ENCODE data around the gene BUD23.
A peak's percentile ranks its signal among the peaks of the same experiment; 100 is the strongest.
"Not testable (repeated sequence)": the region's sequence is repeated elsewhere in the genome, so short reads cannot be mapped to it uniquely, and the experiment has no call there.

BUD23 gene

DNA sequence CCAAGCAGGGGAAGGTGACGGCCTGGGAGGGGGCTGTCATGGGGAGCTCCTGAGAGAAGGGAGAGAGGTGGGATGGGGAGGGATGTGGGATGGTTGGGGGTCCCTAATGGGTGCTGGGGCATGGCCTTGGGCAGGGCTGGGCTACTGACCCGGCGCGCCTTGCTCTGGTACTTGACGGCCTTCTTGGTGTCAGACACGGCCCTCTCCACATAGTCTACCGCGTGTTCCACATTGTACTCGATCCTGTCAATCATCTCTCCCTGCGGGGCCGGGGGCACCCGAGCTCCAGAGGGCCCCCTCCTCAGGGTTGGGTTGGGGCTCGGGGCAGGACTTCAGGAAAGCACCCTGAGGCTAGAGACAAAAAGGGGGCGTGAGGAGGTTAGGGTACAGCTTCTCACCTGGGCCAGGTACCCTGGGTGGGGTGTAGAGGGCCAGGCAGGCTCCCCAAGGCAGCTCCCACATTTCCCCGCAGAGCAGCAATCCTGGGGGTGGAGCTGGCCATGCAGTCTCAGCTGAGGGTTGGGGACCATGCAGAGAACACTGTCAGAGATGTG, 17.3 kb downstream of the BUD23 start:
- DNase-seq (ENCODE audit: low spot score) (no peak), FAIRE-seq (no peak)

DNA sequence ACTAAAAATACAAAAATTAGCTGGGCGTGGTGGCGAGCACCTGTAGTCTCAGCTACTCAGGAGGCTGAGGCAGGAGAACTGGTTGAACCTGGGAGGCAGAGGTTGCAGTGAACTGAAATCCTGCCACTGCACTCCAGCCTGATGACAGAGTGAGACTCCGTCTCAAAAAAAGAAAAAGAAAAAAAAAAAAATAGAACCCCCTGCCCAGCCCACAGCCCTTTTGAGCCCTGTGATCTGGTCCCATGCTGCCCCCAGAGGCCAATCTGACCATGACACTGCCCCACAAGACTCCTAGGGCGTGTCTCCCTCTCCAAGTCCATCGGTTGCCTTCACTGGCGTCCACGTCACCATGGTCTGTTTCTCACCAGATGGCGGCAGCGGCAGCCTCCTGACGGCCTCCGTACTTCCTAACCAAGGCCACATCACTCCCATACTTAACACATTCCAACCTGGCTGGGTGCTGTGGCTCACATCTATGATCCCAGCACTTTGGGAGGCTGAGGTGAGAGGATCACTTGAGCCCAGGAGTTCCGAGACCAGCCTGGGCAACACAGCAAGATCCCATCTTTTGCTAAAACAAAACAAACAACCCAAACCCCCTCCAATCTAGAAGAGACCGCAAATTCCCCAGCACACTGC, 18.1 kb downstream of the BUD23 start:
- peak; percentile 64 for DNase-seq (ENCODE audit: low spot score)
- no peak for FAIRE-seq

DNA sequence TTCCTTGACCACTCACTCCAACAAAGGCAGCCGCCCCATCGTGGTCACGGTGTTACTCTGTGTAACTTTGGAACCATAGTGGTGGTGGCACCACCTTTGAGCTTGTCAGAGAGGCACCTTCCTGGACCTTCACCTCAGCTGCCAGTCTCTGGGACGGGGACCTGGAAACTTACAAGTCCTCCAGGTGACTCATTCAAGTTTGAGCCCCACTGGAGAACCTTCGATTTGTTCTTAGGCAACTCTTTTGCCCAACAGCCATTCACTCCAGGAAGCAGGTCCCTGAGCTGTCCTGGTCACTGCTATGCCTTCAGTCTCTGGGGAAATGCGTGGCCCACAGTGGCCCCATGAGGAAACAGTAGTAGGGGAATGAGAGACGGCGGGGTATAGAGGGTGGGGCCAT, 18.8 kb downstream of the BUD23 start:
- no peak for DNase-seq (ENCODE audit: low spot score)
- FAIRE-seq: no peak

- FAIRE-seq (no peak), DNase-seq (ENCODE audit: low spot score) (no peak)
These were observed 19.3 kb downstream of the BUD23 start for GRCh38 chr7:73702665-73703064.

GRCh38 chr7:73703225-73703624, 19.8 kb downstream of the BUD23 start:
- FAIRE-seq: no peak
- no peak for DNase-seq (ENCODE audit: low spot score)

DNA sequence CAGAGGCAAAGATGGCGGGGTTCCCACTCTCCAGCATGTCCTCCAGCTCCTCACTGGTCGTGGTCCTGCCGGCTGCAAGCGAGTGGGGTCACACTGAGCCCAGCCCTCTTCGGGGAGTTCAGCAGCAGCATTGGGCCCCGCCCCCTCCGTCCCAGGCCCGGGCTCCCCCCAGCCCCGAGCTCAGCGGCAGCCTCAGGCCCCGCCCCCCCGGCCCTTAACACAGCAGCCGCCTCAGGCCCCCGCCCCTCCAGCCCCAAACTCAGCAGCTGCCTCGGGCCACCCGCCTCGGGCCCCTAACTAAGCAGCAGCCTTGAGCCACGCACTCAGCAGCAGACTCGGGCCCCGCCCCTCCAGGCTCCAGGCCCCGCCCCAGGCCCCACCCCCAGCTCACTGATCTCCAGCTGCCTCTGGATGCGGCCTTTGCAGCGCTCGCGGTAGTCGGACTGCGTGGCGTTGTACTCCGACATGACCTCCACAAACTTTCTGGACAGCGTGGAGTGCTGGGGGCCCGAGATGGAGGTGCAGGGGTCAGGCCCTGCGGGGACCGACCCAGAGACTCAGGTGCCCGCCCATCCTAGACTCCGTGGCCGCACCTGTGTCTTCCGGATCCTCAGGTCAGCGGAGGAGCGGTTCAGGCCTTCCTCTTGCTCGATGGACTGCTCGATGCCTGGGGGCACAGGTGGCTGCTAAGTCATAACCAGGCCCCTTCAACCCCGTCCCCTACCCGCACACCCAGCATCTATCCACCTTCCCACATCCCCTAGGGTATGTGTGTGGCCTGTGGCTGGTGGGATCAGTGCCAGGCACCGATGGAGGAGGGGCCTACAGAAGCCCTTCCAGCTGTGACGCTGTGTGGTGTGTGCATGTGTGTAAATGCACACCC, 20.6 kb downstream of the BUD23 start:
- DNase-seq (ENCODE audit: low spot score): no peak
- FAIRE-seq: no peak

- FAIRE-seq: no peak
- DNase-seq (ENCODE audit: low spot score): no peak
These were observed 21.5 kb downstream of the BUD23 start for GRCh38 chr7:73704640-73705550.

DNA sequence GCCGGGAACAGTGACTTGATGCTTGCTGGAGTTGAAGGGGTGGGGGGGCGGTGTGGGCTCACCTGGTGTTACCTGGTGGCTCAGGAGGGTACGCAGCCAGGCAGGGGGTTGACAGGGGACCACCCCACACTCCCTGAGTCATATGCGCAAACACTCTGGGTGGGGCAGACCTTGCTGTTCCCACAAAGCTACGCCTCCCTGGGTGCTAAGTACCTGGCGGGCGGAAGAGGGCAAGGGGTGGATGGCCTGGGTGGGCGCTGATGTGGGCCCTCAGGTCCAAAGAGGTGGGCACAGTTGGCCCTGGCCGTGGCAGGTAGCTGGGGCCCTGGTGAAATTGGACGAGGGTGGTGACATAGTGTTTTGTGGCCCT, 22.1 kb downstream of the BUD23 start:
- DNase-seq (ENCODE audit: low spot score): no peak
- no peak for FAIRE-seq

GRCh38 chr7:73706126-73707044, 23.0 kb downstream of the BUD23 start:
- DNase-seq (ENCODE audit: low spot score): no peak
- no peak for FAIRE-seq

DNA sequence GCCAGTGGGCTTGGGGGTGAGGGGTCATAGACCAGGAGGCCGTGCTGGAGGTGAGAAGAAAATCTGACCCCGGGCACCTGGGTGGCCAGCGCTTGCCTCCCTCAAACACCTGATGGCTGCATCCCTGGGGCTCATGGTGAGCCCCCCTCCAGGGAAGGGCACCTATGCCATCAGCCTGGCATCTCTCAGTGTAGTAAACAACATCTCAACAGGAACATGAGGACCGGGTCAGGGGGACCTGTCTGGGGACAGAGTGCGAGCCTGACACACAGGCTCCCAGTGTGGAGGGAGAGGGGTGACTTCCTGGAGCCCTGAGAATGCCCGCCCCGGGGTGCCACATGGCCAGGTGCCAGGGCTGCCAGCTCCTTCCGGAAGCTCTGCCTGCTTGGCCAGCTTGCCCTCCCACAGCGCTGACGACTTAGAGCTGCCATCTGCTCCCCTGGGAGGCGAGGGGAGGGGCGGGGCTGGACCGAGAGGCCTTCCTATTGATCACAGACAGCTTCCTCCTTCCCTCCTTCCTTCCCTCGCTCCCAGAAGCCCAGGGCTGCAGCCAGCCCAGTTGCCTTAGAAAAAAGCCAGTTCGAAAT, 23.7 kb downstream of the BUD23 start:
- no peak for DNase-seq (ENCODE audit: low spot score)
- no peak for FAIRE-seq

DNA sequence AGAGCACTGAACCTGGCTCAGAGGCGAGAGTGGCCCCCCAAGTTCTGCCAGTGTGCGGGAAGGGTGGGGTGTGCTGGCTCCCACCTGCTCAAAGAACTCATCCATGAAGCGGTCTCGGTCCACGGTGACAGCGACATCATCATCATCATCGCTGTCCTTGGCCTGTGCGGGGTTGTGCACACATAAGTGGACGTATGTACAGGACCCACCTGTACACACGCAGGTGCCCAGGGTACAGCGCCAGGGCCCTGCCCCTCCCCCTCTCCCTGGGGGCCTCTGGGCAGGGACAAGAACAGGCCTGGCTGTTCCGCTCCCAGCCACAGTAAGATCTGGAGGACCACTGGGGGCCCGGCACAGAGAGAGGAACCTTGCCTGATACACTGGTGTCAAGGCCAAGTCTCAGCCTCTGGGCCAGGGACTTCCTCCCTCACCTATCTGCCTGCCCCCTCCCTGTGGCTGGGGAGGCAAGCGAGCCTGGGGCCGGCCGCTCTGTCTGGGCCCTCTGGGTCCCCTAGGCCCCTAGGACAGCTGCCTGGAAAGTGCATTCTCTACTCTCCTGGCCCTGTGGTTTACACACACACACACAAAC, 25.7 kb downstream of the BUD23 start:
- no peak for DNase-seq (ENCODE audit: low spot score)
- no peak for FAIRE-seq

- FAIRE-seq (no peak), DNase-seq (ENCODE audit: low spot score) (no peak)
These were observed 29.4 kb downstream of the BUD23 start for GRCh38 chr7:73712773-73713172.

DNA sequence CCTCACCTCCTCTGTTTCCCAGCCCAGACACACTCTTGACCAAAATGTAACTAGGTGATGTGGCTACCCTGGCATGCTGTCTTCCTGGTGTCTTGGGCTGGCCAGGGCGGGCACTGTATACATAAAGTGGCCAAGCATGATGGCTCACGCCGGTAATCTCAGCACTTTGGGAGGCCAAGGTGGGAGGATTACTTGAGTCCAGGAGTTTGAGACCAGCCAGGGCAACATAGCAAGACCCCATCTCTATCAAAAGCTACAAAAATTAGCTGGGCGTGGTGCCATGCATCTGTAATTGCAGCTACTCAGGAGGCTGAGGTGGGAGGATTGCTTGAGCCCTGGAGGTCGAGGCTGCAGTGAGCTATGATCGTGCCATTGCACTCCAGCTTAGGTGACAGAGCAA, 29.9 kb downstream of the BUD23 start:
- FAIRE-seq; DNase-seq (ENCODE audit: low spot score): not testable (repeated sequence)

- peak; percentile 90 for FAIRE-seq
- DNase-seq (ENCODE audit: low spot score): peak; percentile 94
These were observed 32.4 kb downstream of the BUD23 start for GRCh38 chr7:73715648-73716317.

- FAIRE-seq (no peak), DNase-seq (ENCODE audit: low spot score) (no peak)
These were observed 33.0 kb downstream of the BUD23 start for GRCh38 chr7:73716318-73716890.

DNA sequence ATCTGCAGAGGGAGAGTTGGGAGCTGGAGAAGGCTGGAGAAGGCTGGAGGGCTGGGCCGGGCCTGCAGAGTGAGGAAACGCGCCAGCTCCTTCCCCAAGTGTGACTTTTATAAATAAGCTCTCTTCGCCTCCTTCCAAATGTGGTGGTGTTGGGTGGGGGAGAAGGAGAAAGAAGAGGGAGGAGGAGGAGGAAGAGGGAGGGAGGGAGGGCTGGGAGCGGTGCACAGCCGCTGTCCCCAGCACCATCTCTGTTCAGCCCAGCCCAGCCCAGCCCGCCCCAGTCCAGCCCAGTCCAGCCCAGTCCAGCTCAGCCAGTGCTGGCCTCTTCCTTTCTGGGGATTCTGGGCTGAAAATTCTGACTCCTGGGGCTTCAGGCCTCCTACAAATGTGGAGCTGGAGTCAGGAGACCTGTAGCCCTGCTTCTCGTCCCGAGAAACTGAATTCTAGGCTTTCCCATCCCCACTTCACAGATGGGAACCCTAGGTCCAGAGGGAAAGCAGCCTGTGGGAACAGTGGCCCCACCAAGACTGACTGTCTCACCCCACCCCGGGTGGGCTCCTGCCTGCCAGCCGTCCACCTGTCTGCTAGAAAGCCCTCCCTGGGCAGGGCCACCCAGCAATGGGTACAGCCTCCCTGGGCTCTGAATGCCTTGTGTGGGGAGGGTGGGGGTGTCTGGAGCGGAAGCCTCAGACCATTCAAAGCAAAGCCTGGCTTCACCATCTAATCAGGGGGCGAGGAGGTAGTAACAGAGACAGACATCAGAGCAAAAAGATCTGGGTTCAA, 33.8 kb downstream of the BUD23 start:
- no peak for FAIRE-seq
- DNase-seq (ENCODE audit: low spot score): no peak

DNA sequence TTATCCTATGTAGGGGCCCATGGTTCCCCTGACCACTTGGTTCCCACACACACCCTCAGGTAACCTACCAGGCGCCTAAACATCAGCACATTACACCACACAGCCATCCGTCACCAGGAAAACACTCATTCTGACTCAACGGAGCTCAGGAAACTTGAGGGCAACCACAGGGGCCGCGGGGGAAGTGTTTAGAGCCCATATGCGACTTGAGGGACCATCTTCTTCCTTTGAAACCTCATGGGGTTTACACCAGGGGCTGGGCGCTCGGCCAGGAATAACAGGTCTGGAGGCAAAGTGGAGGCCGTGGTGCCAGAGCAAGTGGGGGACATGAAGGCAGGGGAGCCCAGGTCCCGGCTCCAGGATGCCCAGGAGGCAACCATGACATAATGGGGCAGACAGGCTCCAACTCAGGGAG, 34.6 kb downstream of the BUD23 start:
- no peak for FAIRE-seq
- peak; percentile 59 for DNase-seq (ENCODE audit: low spot score)

- DNase-seq (ENCODE audit: low spot score): no peak
- no peak for FAIRE-seq
These were observed 35.1 kb downstream of the BUD23 start for GRCh38 chr7:73718438-73718881.

Measured in urothelium cell line (cell line).